MM.1S (cell line): ENCODE results near the gene SCG3.

Experiments used
- EZH2 ChIP-seq: fragments of 300-600 bp; sonication (generic); optimal IDR thresholded peaks from 2 replicates; pipeline ENCODE3; 2017; ENCODE audit warnings: low read depth, mild to moderate bottlenecking, antibody characterized with exemption, low read length, mixed read lengths
- EZH2phosphoT487 ChIP-seq: fragments of 300-600 bp; sonication (generic); IDR thresholded peaks from 2 replicates; pipeline ENCODE4 v1.6.1; 2018; ENCODE audit warnings: antibody characterized with exemption, low read length
- TF ChIP-seq, protein P1 (sequence below): fragments of 300-600 bp; sonication (generic); IDR thresholded peaks from 2 replicates; pipeline ENCODE4 v1.5.1; 2016; ENCODE audit warnings: antibody characterized with exemption, low read length, mixed read lengths

DNA sequence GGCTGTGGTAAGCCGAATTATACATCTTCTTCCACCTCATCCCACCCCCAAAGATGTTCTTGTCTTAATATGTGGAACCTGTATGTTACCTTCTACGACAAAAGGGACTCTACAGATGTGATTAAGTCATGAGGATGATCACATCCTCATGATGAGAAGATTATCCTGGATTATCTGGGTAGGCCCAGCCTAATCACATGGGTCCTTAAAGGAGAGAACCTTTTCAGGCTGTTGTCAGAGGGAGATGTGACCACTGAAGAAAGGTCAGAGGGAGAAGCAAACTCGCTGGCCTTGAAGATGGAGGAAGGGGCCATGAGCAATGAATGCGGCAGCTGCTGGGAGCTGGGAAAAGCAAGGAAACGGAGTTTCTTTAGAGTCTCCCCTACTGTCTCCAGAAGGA lies 12.9 kb upstream of the SCG3 start:
- TF ChIP-seq EZH2 = no peak
- TF ChIP-seq, protein P1, sequence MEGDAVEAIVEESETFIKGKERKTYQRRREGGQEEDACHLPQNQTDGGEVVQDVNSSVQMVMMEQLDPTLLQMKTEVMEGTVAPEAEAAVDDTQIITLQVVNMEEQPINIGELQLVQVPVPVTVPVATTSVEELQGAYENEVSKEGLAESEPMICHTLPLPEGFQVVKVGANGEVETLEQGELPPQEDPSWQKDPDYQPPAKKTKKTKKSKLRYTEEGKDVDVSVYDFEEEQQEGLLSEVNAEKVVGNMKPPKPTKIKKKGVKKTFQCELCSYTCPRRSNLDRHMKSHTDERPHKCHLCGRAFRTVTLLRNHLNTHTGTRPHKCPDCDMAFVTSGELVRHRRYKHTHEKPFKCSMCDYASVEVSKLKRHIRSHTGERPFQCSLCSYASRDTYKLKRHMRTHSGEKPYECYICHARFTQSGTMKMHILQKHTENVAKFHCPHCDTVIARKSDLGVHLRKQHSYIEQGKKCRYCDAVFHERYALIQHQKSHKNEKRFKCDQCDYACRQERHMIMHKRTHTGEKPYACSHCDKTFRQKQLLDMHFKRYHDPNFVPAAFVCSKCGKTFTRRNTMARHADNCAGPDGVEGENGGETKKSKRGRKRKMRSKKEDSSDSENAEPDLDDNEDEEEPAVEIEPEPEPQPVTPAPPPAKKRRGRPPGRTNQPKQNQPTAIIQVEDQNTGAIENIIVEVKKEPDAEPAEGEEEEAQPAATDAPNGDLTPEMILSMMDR = no peak
- no peak for TF ChIP-seq EZH2phosphoT487
